Muscle of leg (tissue), 9 donors: Measurements from ENCODE around the gene FEZF1. TPM values are rescaled to one million over a fixed set of nuclear protein-coding genes. Genes with fewer than 3 reads are reported as not detected.

Experiments used
- polyA plus RNA-seq, 8 donors: library from polyadenylated mRNA; unstranded; fragments of 120-200 nt; gene quantifications; one replicate each; pipeline versions ENCODE4 v1.2.1 to v1.2.3, GENCODE V29; 2013; ENCODE audit warnings: inconsistent platforms in 1 of 8, low replicate concordance in 1 of 8; ENCODE audit not compliant: insufficient read length in 8 of 8, insufficient read depth in 1 of 8
- total RNA-seq: library from RNA; stranded (reverse); fragments of 120-200 nt; gene quantifications from one replicate; pipeline ENCODE4 v1.2.4, GENCODE V29; 2013

FEZF1 gene
- total and polyA plus RNA-seq, 9 donors = not detected

Other genes with a start within 250 kb of the FEZF1 start
- gene AASS, start 160.5 kb downstream of the FEZF1 start, total RNA-seq = 20.6 TPM
- 10 to 100 TPM; 15.0 to 29.7 (median 19.5) TPM for gene AASS, start 160.5 kb downstream of the FEZF1 start, polyA plus RNA-seq